IMR-90 (cell line): ENCODE results near the gene CELA2B. TPM values are rescaled to one million over a fixed set of nuclear protein-coding genes. Genes with fewer than 3 reads are reported as not detected.

Source experiments
- ATAC-seq: fragments of 200-7000 bp; cut with Tn5 transposase; 2 replicates; pipeline ENCODE4 v1.9.1; 2020; ENCODE audit warnings: low read depth, mild to moderate bottlenecking, moderate library complexity
- BruUV-seq: library from RNA; stranded (reverse); fragments of 400-500 nt; replicated peaks from 2 replicates; lab custom pipeline; 2021; lab: Mats Ljungman, UMichigan
- CTCF ChIA-PET: fragments of 300-600 bp; formaldehyde crosslinking; extraction: SDS; loops from one replicate; lab custom pipeline; 2021; ENCODE audit warnings: antibody characterized with exemption; lab: Yijun Ruan, JAX
- POLR2A ChIA-PET: fragments of 300-600 bp; sonication (Branson Sonifier 250); formaldehyde crosslinking; loops from one replicate; lab custom pipeline; 2022; ENCODE audit warnings: antibody characterized with exemption; ENCODE audit not compliant: unreplicated experiment; lab: Charles Lee
- DNase-seq: peaks from one replicate; pipeline ENCODE4 v3.0.0; 2013
- H2AFZ ChIP-seq: replicated peaks from 2 replicates; pipeline ENCODE3; 2013; ENCODE audit warnings: low read length, mild to moderate bottlenecking; ENCODE audit not compliant: poor library complexity
- H2AK5ac ChIP-seq: 2 replicates; pipeline ENCODE4 v1.6.1; 2013; ENCODE audit warnings: low read depth, low read length, inconsistent platforms
- H2AK9ac ChIP-seq: replicated peaks from 2 replicates; pipeline ENCODE3; 2013; ENCODE audit warnings: mild to moderate bottlenecking, low read depth, low read length, moderate library complexity; ENCODE audit not compliant: poor library complexity
- H2BK120ac ChIP-seq: 2 replicates; pipeline ENCODE4 v1.6.1; 2013; ENCODE audit warnings: low read depth, low read length, inconsistent platforms
- H2BK15ac ChIP-seq: 3 replicates; pipeline ENCODE4 v1.6.1; 2013; ENCODE audit warnings: low read depth, low read length, inconsistent platforms
- H2BK20ac ChIP-seq: 2 replicates; pipeline ENCODE4 v1.6.1; 2013; ENCODE audit warnings: low read depth, mild to moderate bottlenecking, inconsistent platforms, low read length, moderate library complexity
- H2BK5ac ChIP-seq: 2 replicates; pipeline ENCODE4 v1.6.1; 2013; ENCODE audit warnings: mild to moderate bottlenecking, low read depth, low read length, inconsistent platforms; ENCODE audit not compliant: poor library complexity, severe bottlenecking
- H3K14ac ChIP-seq: replicated peaks from 2 replicates; pipeline ENCODE4 v1.6.1; 2013; ENCODE audit warnings: low read depth, low read length, inconsistent platforms
- H3K18ac ChIP-seq: 2 replicates; pipeline ENCODE4 v1.6.1; 2013; ENCODE audit warnings: low read depth, low read length, control low read depth
- H3K23ac ChIP-seq: 2 replicates; pipeline ENCODE4 v1.6.1; 2013; ENCODE audit warnings: low read depth, low read length, inconsistent platforms
- H3K27ac ChIP-seq: 2 replicates; pipeline ENCODE4 v1.5.1; 2013; ENCODE audit warnings: mild to moderate bottlenecking, control low read depth, low read length; ENCODE audit not compliant: insufficient read depth
- H3K27me3 ChIP-seq: 2 replicates; pipeline ENCODE4 v1.6.1; 2013; ENCODE audit warnings: low read length; ENCODE audit not compliant: control insufficient read depth, insufficient read depth
- H3K36me3 ChIP-seq: 2 replicates; pipeline ENCODE4 v1.6.1; 2013; ENCODE audit warnings: low read length, mixed read lengths; ENCODE audit not compliant: control insufficient read depth, insufficient read depth
- H3K4ac ChIP-seq: 2 replicates; pipeline ENCODE4 v1.6.1; 2013; ENCODE audit warnings: low read depth, low read length, inconsistent platforms
- H3K4me1 ChIP-seq: 2 replicates; pipeline ENCODE4 v1.6.1; 2013; ENCODE audit warnings: low read length, mixed read lengths; ENCODE audit not compliant: control insufficient read depth, insufficient read depth
- H3K4me2 ChIP-seq: 2 replicates; pipeline ENCODE4 v1.6.1; 2013; ENCODE audit warnings: low read depth, mild to moderate bottlenecking, control low read depth, low read length, moderate library complexity
- H3K4me3 ChIP-seq: 2 replicates; pipeline ENCODE4 v1.5.1; 2013; ENCODE audit warnings: low read depth, mild to moderate bottlenecking, control low read depth, low read length, moderate library complexity; ENCODE audit not compliant: insufficient read depth
- H3K56ac ChIP-seq: 2 replicates; pipeline ENCODE4 v1.6.1; 2013; ENCODE audit warnings: low read length, inconsistent platforms; ENCODE audit not compliant: insufficient read depth; ENCODE audit errors: extremely low read depth
- H3K79me1 ChIP-seq, 2 experiments: 2 replicates each; pipeline ENCODE4 v1.6.1; 2013; ENCODE audit warnings: low read length in 2 of 2, inconsistent platforms in 1 of 2, low read depth in 1 of 2
- H3K9ac ChIP-seq: 2 replicates; pipeline ENCODE4 v1.6.1; 2013; ENCODE audit warnings: low read depth, low read length, control low read depth
- H3K9me1 ChIP-seq: 2 replicates; pipeline ENCODE4 v1.6.1; 2013; ENCODE audit warnings: low read length, inconsistent platforms; ENCODE audit not compliant: insufficient read depth
- H3K9me3 ChIP-seq: 2 replicates; pipeline ENCODE4 v1.6.1; 2013; ENCODE audit warnings: low read length; ENCODE audit not compliant: control insufficient read depth, insufficient read depth
- H4K20me1 ChIP-seq: 2 replicates; pipeline ENCODE4 v1.6.1; 2013; ENCODE audit warnings: low read length, inconsistent platforms; ENCODE audit not compliant: insufficient read depth
- H4K5ac ChIP-seq: 2 replicates; pipeline ENCODE4 v1.6.1; 2013; ENCODE audit warnings: mild to moderate bottlenecking, low read depth, low read length, control low read depth
- H4K8ac ChIP-seq, 2 experiments: 2 replicates each; pipeline ENCODE4 v1.6.1; 2013; ENCODE audit warnings: low read depth in 2 of 2, low read length in 2 of 2, control low read depth in 1 of 2, inconsistent platforms in 1 of 2
- H4K91ac ChIP-seq: 2 replicates; pipeline ENCODE4 v1.6.1; 2013; ENCODE audit warnings: low read depth, low read length, inconsistent platforms; ENCODE audit not compliant: insufficient read depth
- BHLHE40 ChIP-seq: fragments of 150-350 bp; IDR thresholded peaks from 2 replicates; pipeline ENCODE4 v1.6.1; 2016; ENCODE audit warnings: mild to moderate bottlenecking, low read depth, low read length
- CEBPB ChIP-seq: IDR thresholded peaks from 2 replicates; pipeline ENCODE4 v1.6.1; 2012; ENCODE audit warnings: low read depth, low read length, improper control_type of control experiment
- CHD1 ChIP-seq: IDR thresholded peaks from 2 replicates; pipeline ENCODE4 v1.6.1; 2012; ENCODE audit warnings: low read depth, low read length, improper control_type of control experiment
- CTCF ChIP-seq: conservative IDR thresholded peaks from 2 replicates; pipeline ENCODE4 v1.5.1; 2012; ENCODE audit warnings: mild to moderate bottlenecking, low read depth, low read length, improper control_type of control experiment
- FOS ChIP-seq: fragments of 150-350 bp; IDR thresholded peaks from 2 replicates; pipeline ENCODE4 v1.6.1; 2016; ENCODE audit warnings: low read depth, low read length
- MAFK ChIP-seq: IDR thresholded peaks from 2 replicates; pipeline ENCODE4 v1.6.1; 2012; ENCODE audit warnings: low read depth, low read length, improper control_type of control experiment
- MAZ ChIP-seq: IDR thresholded peaks from 2 replicates; pipeline ENCODE4 v1.6.1; 2012; ENCODE audit warnings: low read depth, mild to moderate bottlenecking, low read length, improper control_type of control experiment, moderate library complexity, borderline replicate concordance
- MXI1 ChIP-seq: IDR thresholded peaks from 2 replicates; pipeline ENCODE4 v1.6.1; 2012; ENCODE audit warnings: low read depth, mild to moderate bottlenecking, low read length, moderate library complexity, borderline replicate concordance
- RCOR1 ChIP-seq: IDR thresholded peaks from 2 replicates; pipeline ENCODE4 v1.6.1; 2012; ENCODE audit warnings: mild to moderate bottlenecking, low read length, improper control_type of control experiment; ENCODE audit not compliant: insufficient replicate concordance
- RFX5 ChIP-seq: IDR thresholded peaks from 2 replicates; pipeline ENCODE4 v1.8.0; 2012; ENCODE audit warnings: low read depth, mild to moderate bottlenecking, low read length, moderate library complexity
- SMC3 ChIP-seq: fragments of 150-350 bp; IDR thresholded peaks from 2 replicates; pipeline ENCODE4 v1.6.1; 2016; ENCODE audit warnings: low read depth, mild to moderate bottlenecking, antibody characterized with exemption, low read length, moderate library complexity
- USF2 ChIP-seq: fragments of 150-350 bp; IDR thresholded peaks from 2 replicates; pipeline ENCODE4 v1.6.1; 2017; ENCODE audit warnings: mild to moderate bottlenecking, antibody characterized with exemption, low read length, low read depth
- WGBS, 2 experiments: methylation state at CpG; one replicate each; pipeline versions ENCODE4 v1.1.5 to v1.1.7; 2013; ENCODE audit warnings: missing lambda C conversion rate in 2 of 2; ENCODE audit not compliant: insufficient read length in 1 of 2; ENCODE audit errors: extremely low coverage in 2 of 2; 5-methylcytosine and 5-hydroxymethylcytosine counted together
- dilution Hi-C: fragments of 300-500 bp; cut with HindIII; formaldehyde crosslinking; loops from one replicate; pipeline ENCODE4 v1.14.3; 2018; ENCODE audit warnings: low sequenced_read_pairs; ENCODE audit not compliant: unreplicated experiment
- in situ Hi-C: fragments of 300-500 bp; cut with MboI; formaldehyde crosslinking; loops from 3 replicates; pipeline ENCODE4 v1.14.3; 2019; ENCODE audit warnings: low sequenced_read_pairs, inconsistent platforms, mixed read lengths
- intact Hi-C: fragments of 100-400 bp; cut with micrococcal nuclease; formaldehyde crosslinking; loops from 2 replicates; pipeline ENCODE4 v1.10.0; 2022
- polyA plus RNA-seq, 3 experiments: library from polyadenylated mRNA; depleted of rRNA; stranded (reverse); fragments of >200 nt; gene quantifications; 2 replicates each; pipeline ENCODE4 v1.2.3, GENCODE V29; 2012; ENCODE audit warnings: low replicate concordance in 1 of 3
- total RNA-seq: library from RNA; depleted of rRNA; stranded (reverse); fragments of >200 nt; gene quantifications from 2 replicates; pipeline ENCODE4 v1.2.3, GENCODE V29; 2012
- TF ChIP-seq, protein P1 (sequence below): fragments of 150-350 bp; IDR thresholded peaks from 2 replicates; pipeline ENCODE4 v1.6.1; 2016; ENCODE audit warnings: low read depth, mild to moderate bottlenecking, low read length, moderate library complexity, borderline replicate concordance

The CELA2B gene
- total and polyA plus RNA-seq, 2 of the 4 experiments (the other 2 are of a cell fraction), result not detected

GRCh38 chr1:15507278-15507677 lies 31.4 kb downstream of the CELA2B start:
- no peak for TF ChIP-seq RFX5
- no peak for TF ChIP-seq FOS
- no peak for TF ChIP-seq CHD1
- TF ChIP-seq CTCF, result no peak
- TF ChIP-seq MAZ, result no peak
- TF ChIP-seq BHLHE40, result no peak
- TF ChIP-seq RCOR1, result no peak
- no peak for TF ChIP-seq MXI1
- no peak for TF ChIP-seq SMC3
- TF ChIP-seq, protein P1, sequence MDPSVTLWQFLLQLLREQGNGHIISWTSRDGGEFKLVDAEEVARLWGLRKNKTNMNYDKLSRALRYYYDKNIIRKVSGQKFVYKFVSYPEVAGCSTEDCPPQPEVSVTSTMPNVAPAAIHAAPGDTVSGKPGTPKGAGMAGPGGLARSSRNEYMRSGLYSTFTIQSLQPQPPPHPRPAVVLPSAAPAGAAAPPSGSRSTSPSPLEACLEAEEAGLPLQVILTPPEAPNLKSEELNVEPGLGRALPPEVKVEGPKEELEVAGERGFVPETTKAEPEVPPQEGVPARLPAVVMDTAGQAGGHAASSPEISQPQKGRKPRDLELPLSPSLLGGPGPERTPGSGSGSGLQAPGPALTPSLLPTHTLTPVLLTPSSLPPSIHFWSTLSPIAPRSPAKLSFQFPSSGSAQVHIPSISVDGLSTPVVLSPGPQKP, result no peak
- no peak for TF ChIP-seq MAFK
- TF ChIP-seq CEBPB, result no peak
- no peak for TF ChIP-seq USF2
- Histone ChIP-seq H2BK15ac (no peak overlapping the region), H2BK120ac (no peak overlapping the region), H2AFZ (no peak overlapping the region), H2BK20ac (no peak overlapping the region), H3K4me3 (no peak overlapping the region), H3K18ac (no peak overlapping the region), H2AK5ac (no peak overlapping the region), H4K20me1 (no peaks in the 10 kb centered on the region), H3K27me3 (no peaks in the 10 kb centered on the region), H3K9me3 (no peaks in the 10 kb centered on the region), H3K27ac (no peak overlapping the region), H4K5ac (no peak overlapping the region), H3K14ac (no peak overlapping the region), H3K9ac (no peak overlapping the region), H2BK5ac (no peak overlapping the region), H4K8ac (no peak overlapping the region), H3K4ac (no peak overlapping the region), H3K36me3 (peaks cover 9% of the 10 kb centered on the region; the same call in 1 of the 2 replicates), H3K79me1 (no peaks in the 10 kb centered on the region), H4K91ac (no peak overlapping the region), H3K56ac (no peak overlapping the region), H3K4me2 (no peak overlapping the region), H2AK9ac (no peak overlapping the region), H3K23ac (no peak overlapping the region), H3K4me1 (no peaks in the 10 kb centered on the region; the same call in 1 of the 2 replicates), H3K9me1 (no peaks in the 10 kb centered on the region)
- CTCF ChIA-PET, result no interaction called here
- intact Hi-C loops (no loop called here), in situ Hi-C loops (loop anchor here (10.0 kb wide), 1 partner anchor 192 kb away; no protein-coding TSS in a partner anchor), dilution Hi-C loops (no loop called here)
- ATAC-seq, result no peak
- WGBS, 2 experiments, result 95% methylated on average over 4 of the region's 5 CpGs; no CpG with 5 or more reads in 1 of the 2 experiments
- no peak for DNase-seq
- POLR2A ChIA-PET, result interaction anchor here (0.6 kb wide), 1 partner anchor 222 kb away, joined by 4 read pairs; no protein-coding TSS in a partner anchor
- no TSS peak for BruUV-seq
